ENCODE measurements around the gene PRM2. TPM values are rescaled to one million over a fixed set of nuclear protein-coding genes. Genes with fewer than 3 reads are reported as not detected.
A peak's percentile ranks its signal among the peaks of the same experiment; 100 is the strongest.

Gene PRM2
- total RNA-seq, 1 experiment from 2014 or later: not detected

GRCh38 chr16:11320170-11320569 lies 43.9 kb upstream of the PRM2 start:
- no peaks in the 10 kb centered on the region for H3K79me1 ChIP-seq (ENCODE audit: insufficient read depth, low read depth, low read length, poor library complexity, severe bottlenecking)
- no peak overlapping the region for H3K18ac ChIP-seq (ENCODE audit: insufficient read length, low read depth, low read length)
- no peaks in the 10 kb centered on the region for H3K23me2 ChIP-seq (ENCODE audit: insufficient read length, low read depth, low read length, poor library complexity, severe bottlenecking)
- H3K9ac ChIP-seq (ENCODE audit: extremely low read depth, insufficient read length, low read length): no peak overlapping the region
- H3K56ac ChIP-seq (ENCODE audit: insufficient read length, low read depth, low read length): no peak overlapping the region
- no peak overlapping the region for H3T11ph ChIP-seq (ENCODE audit: low read length)
- no peak overlapping the region for H4K5ac ChIP-seq (ENCODE audit: insufficient read length, low read depth, low read length)
- no peak for TF ChIP-seq CTCF (conservative IDR thresholded peaks at IDR 0.05)
- no peak overlapping the region for H2AK5ac ChIP-seq (ENCODE audit: insufficient read length, low read length)
- H3K27ac ChIP-seq (ENCODE audit: insufficient read length, low read depth, low read length): no peak overlapping the region
- Mint-ChIP-seq H3K9me3 (peaks cover 0 to 4% of the 10 kb centered on the region in 2 experiments; a peak in 2 of 5 replicates), H3K4me1 (peaks cover 30 to 34% of the 10 kb centered on the region in 2 experiments), H3K4me3 (0 out of 5 replicates have a peak overlapping the region, but pooled peaks of 1 of the 2 experiments have one; percentile 7), H3K27ac (peak overlapping the region in 1 of 3 experiments; percentile 65; a peak in 1 of 7 replicates), H3K27me3 (ENCODE audit: low read depth) (no peaks in the 10 kb centered on the region; the same call in 1 of the 2 replicates), H3K36me3 (ENCODE audit: insufficient read depth in 1 of 3, low read depth in 3 of 3) (peaks cover 5 to 6% (median 5%) of the 10 kb centered on the region in 3 experiments; a peak in 4 of 7 replicates)
- H4K8ac ChIP-seq (replicated peaks; ENCODE audit: insufficient read length, low read depth, low read length): no peak overlapping the region
- no peak overlapping the region for H2AFZ ChIP-seq (ENCODE audit: low read length)
- H2BK5ac ChIP-seq (ENCODE audit: insufficient read length, low read length): no peak overlapping the region
- WGBS (ENCODE audit: extremely low coverage, insufficient read length, low lambda C conversion rate): no CpG with 5 or more reads among the region's 10 CpGs
- no peak overlapping the region for H3K4me2 ChIP-seq (ENCODE audit: insufficient read depth, insufficient read length, low read length)
- H3K23ac ChIP-seq (ENCODE audit: insufficient read length, low read depth, low read length): no peak overlapping the region
- H4K20me1 ChIP-seq (ENCODE audit: control insufficient read depth, insufficient read depth, insufficient read length): no peaks in the 10 kb centered on the region
- H2BK12ac ChIP-seq (ENCODE audit: insufficient read length, low read depth, low read length): no peak overlapping the region
- H3K27me3 ChIP-seq (ENCODE audit: insufficient read depth, low read length): no peaks in the 10 kb centered on the region
- no peak overlapping the region for H3K14ac ChIP-seq (ENCODE audit: insufficient read depth, low read length)
- H4K91ac ChIP-seq (ENCODE audit: insufficient read length, low read depth, low read length): no peak overlapping the region
- H3K9me3 ChIP-seq (ENCODE audit: control insufficient read depth, low read depth, low read length): no peaks in the 10 kb centered on the region
- H3K4me1 ChIP-seq (ENCODE audit: insufficient read depth, low read length): peaks cover 4% of the 10 kb centered on the region; the same call in 1 of the 2 replicates
- H3K4ac ChIP-seq (ENCODE audit: low read depth, low read length): no peak overlapping the region
- no peak overlapping the region for H2BK120ac ChIP-seq (ENCODE audit: low read depth, low read length, poor library complexity, severe bottlenecking)
- no peaks in the 10 kb centered on the region; the same call in 1 of the 2 replicates for H3K79me2 ChIP-seq (ENCODE audit: insufficient read depth, low read length)
- H2BK20ac ChIP-seq (ENCODE audit: low read depth, low read length, poor library complexity, severe bottlenecking): no peak overlapping the region
- no peak overlapping the region for H2BK15ac ChIP-seq (ENCODE audit: low read depth, low read length)
- no peak for DNase-seq

All from H9 (cell line).